DND-41 (cell line): ENCODE measurements around the gene HNRNPUL1.

Experiments used
- EZH2 ChIP-seq: IDR thresholded peaks from 3 replicates; pipeline ENCODE4 v1.6.1; 2012; ENCODE audit warnings: borderline replicate concordance, low read depth, mild to moderate bottlenecking, moderate library complexity, low read length, inconsistent platforms; ENCODE audit not compliant: severe bottlenecking
- TF ChIP-seq, protein P1 (sequence below): IDR thresholded peaks from 2 replicates; pipeline ENCODE4 v1.5.1; 2012; ENCODE audit warnings: borderline replicate concordance, low read length, moderate library complexity, mild to moderate bottlenecking; ENCODE audit not compliant: poor library complexity, severe bottlenecking; ENCODE audit errors: extremely low read depth

DNA sequence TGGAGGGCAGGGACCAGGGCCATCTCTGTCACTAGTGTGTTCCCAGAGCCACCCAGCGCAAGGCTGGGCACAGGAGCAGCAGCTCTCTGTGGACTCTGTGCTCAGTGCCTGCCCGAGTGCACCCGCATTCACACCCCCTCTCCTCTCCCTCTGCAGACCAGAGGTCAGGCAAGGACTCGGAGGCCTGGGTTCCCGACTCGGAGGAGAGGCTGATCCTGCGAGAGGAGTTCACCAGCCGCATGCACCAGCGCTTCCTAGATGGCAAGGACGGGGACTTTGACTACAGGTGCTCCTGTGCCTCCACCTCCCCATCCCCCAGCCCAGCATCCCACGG is 56.0 kb downstream of the HNRNPUL1 start:
- TF ChIP-seq, protein P1, sequence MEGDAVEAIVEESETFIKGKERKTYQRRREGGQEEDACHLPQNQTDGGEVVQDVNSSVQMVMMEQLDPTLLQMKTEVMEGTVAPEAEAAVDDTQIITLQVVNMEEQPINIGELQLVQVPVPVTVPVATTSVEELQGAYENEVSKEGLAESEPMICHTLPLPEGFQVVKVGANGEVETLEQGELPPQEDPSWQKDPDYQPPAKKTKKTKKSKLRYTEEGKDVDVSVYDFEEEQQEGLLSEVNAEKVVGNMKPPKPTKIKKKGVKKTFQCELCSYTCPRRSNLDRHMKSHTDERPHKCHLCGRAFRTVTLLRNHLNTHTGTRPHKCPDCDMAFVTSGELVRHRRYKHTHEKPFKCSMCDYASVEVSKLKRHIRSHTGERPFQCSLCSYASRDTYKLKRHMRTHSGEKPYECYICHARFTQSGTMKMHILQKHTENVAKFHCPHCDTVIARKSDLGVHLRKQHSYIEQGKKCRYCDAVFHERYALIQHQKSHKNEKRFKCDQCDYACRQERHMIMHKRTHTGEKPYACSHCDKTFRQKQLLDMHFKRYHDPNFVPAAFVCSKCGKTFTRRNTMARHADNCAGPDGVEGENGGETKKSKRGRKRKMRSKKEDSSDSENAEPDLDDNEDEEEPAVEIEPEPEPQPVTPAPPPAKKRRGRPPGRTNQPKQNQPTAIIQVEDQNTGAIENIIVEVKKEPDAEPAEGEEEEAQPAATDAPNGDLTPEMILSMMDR = no peak
- TF ChIP-seq EZH2 = no peak
